HG02970 (cell line): Measurements from ENCODE around the gene CARD14.
"Not testable (repeated sequence)": the region's sequence is repeated elsewhere in the genome, so short reads cannot be mapped to it uniquely, and the experiment has no call there.

Experiments used
- ATAC-seq: cut with Tn5 transposase; IDR thresholded peaks from one replicate; pipeline ENCODE4 v1.9.1; 2021; ENCODE audit warnings: mild to moderate bottlenecking, moderate library complexity, moderate number of reproducible peaks; ENCODE audit not compliant: unreplicated experiment, low FRiP score

The CARD14 gene

DNA sequence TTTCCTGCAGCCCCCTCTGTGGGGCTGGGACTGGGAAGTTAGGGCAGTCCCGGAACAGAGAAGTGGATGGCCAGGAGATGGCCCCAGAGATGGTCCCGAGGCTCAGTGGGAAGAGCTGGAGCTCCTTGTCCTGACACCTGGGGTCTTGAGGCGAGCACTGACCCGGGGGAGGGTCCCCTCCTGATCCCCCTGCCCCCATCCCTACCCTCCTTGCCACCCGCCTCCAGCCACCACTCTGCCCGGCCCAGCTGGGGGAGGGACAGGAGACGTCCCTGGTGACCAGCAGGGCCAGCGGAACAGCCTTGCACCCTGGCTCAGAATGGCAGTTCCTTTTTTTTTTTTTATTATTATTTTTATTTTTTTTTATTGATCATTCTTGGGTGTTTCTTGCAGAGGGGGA, 76.9 kb downstream of the CARD14 start:
- no peak for ATAC-seq

DNA sequence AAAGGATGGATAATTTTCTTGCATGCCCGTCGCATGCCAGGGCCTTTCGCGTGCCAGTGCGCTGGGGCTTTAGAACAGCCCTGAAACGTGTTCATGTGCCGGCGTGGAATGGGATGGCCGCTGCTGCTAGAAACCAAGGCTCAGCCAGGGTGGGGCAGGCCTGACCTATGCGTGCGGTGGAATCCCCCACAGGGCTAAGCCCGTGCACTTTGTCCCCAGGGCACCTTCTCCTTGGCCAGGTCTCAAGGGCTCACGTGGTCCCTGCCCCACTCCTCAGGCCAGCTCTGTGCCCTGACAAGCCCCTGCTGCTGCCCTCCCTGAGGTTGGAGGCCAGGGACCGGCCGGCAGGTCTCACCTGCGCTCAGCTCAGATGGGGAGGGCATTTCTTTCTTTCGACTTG, 77.7 kb downstream of the CARD14 start:
- ATAC-seq: no peak

DNA sequence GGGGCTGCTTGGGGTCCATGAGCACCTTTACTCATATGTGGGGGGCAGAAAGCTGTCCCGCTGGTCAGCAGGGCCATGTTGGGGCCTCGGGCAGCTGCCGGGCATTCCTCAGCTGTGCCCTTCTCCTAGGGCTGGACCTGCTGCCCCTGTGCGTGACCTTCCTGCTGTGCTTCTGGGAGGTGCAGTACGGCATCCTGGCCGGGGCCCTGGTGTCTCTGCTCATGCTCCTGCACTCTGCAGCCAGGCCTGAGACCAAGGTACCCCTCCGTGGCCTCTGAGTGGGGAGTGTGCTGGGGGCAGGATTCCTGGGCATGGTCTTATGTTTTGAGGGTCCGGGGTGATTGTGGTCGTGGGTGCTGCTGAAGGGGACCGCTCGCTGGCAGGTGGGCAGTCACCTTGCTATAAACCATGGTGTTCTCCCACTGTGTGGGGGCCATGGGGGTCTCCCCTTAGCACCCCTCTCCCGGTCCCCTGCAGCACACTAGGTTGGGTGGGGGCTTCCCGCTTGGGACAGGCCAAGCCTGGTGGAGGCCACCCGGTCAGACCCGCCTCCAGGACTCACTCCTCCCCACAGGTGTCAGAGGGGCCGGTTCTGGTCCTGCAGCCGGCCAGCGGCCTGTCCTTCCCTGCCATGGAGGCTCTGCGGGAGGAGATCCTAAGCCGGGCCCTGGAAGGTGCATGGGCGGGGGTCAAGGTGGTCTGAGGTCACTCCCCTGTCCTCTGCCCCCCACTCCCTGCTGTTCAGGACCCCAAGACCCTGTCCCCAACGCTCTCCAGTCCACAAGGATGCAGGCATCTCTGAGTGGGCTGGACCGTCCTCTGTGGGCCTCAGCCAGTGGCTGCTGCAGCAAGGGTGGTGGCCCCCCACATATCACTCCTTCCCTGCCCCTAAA, 78.4 kb downstream of the CARD14 start:
- no peak for ATAC-seq

DNA sequence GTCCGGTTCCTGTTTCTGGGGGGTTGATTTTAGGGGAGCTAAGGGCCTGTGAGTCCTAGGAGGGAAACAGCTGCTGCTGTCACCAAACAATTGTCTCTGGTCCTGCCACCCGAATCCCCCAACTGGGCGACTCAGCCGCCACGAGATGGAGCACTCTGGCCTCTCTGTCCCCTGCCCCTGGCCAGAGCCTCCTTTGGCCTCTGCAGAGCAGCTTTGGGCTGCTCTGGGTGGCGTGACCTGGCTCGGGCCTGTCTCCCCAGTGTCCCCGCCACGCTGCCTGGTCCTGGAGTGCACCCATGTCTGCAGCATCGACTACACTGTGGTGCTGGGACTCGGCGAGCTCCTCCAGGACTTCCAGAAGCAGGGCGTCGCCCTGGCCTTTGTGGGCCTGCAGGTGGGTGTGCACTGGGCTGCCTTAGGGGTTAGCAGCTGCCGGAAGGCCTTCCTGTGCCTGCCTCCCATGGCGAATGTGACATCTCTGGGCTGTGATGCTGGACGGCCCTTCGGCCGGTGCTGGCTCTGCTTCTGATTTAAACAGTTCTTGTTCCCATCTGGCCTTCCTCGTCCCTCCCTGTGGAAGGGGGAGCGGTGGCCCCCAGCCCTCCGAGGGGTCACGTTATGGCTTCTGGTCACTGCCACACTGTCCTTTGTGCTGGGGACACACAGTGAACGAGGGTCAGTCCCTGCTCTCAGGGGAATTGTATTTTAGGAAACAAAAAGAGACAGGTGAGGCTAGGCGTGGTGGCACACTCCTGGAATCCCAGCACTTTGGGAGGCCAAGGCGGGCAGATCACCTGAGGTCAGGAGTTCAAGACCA, 79.3 kb downstream of the CARD14 start:
- no peak for ATAC-seq

DNA sequence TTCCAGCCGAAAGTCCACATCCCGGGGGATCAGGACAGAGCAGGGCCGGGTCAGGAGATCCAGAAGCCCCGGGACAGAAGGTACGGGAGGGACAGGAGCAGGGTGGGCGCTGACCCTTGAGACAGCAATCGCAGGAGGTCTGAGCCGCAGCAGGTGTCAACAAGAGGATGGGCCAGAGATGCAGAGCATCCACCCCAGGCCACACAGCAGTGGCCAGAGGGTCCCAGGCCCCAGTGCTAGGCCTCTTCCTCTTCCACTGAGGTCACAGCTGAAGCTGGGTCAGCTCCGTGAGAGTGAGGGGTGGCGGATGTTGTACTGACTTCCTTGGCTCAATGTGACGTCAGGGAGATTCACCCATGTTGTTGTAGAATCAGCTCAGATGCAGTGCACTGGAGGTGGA, 82.1 kb downstream of the CARD14 start:
- no peak for ATAC-seq

DNA sequence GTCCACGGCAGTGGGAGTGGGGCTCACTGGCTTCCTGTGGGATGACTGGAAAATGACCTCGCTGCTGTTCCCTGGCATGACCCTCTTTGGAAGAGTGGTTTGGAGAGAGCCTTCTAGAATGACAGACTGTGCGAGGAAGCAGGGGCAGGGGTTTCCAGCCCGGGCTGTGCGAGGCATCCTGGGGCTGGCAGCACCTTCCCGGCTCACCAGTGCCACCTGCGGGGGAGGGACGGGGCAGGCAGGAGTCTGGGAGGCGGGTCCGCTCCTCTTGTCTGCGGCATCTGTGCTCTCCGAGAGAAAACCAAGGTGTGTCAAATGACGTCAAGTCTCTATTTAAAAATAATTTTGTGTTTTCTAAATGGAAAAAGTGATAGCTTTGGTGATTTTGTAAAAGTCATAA, 83.0 kb downstream of the CARD14 start:
- ATAC-seq: no peak

DNA sequence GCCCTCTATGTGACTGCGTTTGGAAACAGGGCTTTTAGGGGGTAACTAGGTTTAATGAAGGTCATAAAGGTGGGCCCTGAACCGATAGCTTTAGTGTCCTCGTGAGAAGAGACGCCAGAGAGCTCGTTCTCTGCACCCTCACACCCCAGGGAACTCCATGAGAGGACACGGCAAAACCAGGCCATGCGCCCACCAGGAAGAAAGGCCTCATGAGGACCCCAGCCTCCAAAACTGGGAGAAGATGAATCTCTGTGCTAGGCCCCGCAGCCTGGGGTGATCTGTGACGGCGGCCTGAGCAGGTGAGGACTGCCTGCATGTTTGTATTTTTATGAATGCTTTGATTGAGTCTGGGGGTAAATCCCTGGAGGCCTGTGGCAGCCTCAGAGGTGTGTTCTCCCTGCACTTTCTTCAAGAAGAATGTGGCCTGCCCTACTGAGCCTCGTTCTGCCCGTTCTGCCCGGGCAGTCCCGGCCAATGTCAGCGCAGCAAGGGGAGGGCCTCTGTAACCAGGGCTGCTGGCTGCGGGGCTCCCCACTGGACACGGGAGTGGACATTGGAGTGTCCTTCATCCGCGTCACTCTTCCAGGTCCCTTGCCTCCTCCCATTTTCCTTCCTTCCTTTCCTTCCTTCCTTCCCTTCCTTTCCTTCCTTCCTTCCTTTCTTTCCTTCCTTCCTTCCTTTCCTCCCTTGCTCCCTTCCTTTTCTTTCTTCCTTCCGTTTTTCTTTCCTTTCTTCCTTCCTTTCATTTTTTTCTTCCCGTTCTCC, 84.0 kb downstream of the CARD14 start:
- ATAC-seq: no peak

DNA sequence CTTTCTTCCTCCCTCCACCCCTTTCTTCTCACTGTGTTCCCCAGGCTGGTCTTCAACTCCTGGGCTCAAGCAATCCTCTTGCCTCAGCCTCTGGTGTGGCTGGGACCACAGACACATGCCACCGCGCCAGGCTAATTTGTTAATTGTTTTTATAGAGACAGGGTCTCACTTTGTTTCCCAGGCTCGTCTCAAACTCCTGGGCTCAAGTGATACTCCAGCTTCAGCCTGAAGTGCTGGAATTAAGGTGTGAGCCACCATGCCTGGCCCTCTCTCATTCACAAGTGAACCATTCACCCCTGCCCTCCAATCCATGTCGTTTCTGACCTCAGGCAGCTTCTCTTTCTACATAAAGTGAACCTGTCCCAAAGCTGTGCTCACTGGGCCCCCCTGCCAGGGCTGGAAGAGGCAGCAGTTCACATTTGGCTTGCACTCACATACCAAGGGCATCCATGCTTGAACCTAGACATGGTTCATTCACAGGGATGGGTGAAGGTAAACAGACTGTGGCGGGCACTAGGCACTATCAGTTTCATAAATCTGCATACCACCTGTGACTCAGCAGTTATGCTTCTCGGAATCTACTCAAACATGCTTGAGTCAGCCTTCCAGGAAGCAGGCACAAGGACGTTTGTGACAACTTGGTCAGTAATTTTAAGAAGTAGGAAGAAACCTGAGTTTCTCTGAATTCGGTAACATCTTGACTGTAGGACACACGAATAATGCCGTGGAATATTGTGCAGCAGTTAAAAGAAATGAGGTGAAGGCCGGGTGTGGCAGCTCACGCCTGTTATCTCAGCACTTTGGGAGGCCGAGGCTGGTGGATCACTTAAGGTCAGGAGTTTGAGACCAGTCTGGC, 84.8 kb downstream of the CARD14 start:
- no peak for ATAC-seq

DNA sequence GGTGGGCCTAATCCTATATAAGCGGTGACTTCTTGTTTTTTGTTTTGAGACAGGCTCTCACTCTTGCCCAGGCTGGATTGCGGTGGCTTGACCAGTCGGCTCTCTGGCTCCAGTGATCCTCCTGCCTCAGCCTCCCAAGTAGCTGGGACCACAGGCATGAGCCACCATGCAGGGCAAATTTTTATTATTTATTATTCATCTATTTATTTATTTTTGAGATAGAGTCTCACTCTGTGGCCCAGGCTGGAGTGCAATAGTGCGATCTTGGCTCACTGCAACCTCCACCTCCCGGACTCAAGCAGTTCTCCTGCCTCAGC, 86.2 kb downstream of the CARD14 start:
- ATAC-seq: no peak

DNA sequence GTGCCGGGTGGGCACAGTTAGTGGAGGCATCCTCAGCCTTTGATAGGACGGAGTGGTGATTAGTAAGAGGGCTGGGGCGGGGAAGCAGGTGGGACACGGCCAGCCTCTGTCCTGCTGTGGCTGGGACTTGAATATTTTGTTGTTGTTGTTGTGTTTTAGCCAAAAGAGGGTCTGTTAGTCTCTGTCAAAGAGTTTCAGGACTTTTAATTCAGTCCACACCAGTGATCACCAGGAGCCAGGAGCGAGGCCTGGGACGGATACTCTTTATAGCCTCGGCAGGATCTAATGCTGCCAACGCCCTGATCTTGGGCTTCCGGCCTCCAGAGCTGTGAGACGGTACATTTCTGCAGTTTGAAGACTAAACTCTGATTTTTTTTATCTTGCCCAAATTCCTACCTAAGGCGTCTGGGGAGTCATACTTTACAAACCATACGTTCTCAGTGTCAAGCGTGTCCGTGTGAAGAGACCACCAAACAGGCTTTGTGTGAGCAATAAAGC, 87.9 kb downstream of the CARD14 start:
- ATAC-seq: no peak

DNA sequence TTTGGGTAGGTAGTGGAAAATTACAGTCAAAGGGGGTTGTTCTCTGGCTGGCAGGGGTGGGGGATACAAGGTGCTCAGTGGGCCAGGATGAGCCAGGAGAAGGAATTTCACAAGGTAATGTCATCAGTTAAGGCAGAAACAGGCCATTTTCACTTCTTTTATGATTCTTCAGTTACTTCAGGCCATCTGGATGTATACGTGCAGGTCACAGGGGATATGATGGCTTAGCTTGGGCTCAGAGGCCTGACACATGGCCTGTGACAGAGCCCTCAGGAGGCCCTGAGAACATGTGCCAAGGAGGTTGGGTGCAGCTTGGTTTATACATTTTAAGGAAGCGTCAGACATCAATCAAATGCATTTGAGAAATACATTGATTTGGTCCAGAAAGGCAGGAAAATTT, 88.5 kb downstream of the CARD14 start:
- not testable (repeated sequence) for ATAC-seq
